ENCODE data around the gene KDM6A. TPM values are rescaled to one million over a fixed set of nuclear protein-coding genes. Genes with fewer than 3 reads are reported as not detected.

KDM6A gene
- total RNA-seq, 1 experiment from 2014 or later = 21.0 TPM

GRCh38 chrX:45126158-45126557 lies 253.2 kb downstream of the KDM6A start (continued):
- TF ChIP-seq CEBPB (IDR thresholded peaks at IDR 0.05; ENCODE audit: low read depth) (no peak), ZFX (IDR thresholded peaks at IDR 0.05) (no peak), SP1 (IDR thresholded peaks at IDR 0.05; ENCODE audit: low read depth) (no peak)
- TF ChIP-seq, protein P1, sequence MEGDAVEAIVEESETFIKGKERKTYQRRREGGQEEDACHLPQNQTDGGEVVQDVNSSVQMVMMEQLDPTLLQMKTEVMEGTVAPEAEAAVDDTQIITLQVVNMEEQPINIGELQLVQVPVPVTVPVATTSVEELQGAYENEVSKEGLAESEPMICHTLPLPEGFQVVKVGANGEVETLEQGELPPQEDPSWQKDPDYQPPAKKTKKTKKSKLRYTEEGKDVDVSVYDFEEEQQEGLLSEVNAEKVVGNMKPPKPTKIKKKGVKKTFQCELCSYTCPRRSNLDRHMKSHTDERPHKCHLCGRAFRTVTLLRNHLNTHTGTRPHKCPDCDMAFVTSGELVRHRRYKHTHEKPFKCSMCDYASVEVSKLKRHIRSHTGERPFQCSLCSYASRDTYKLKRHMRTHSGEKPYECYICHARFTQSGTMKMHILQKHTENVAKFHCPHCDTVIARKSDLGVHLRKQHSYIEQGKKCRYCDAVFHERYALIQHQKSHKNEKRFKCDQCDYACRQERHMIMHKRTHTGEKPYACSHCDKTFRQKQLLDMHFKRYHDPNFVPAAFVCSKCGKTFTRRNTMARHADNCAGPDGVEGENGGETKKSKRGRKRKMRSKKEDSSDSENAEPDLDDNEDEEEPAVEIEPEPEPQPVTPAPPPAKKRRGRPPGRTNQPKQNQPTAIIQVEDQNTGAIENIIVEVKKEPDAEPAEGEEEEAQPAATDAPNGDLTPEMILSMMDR (IDR thresholded peaks at IDR 0.05 in 2 of 3, conservative IDR thresholded peaks at IDR 0.05 in 1 of 3; ENCODE audit: borderline replicate concordance in 1 of 3, insufficient read depth in 1 of 3, low read depth in 2 of 3, low read length in 2 of 3) = no peak

GRCh38 chrX:45128896-45129454 lies 256.0 kb downstream of the KDM6A start:
- DNase-seq (ENCODE audit: low read depth, low spot score) = no peak
- H4K20me1 ChIP-seq (ENCODE audit: insufficient read depth) = no peaks in the 10 kb centered on the region
- no TSS peak for BruUV-seq (replicated peaks)
- no peak for ATAC-seq
- no peaks in the 10 kb centered on the region for H3K9me2 ChIP-seq (ENCODE audit: insufficient read depth)
- H3K4me3 ChIP-seq (replicated peaks in 1 of 2; ENCODE audit: low read depth in 1 of 2, low read length in 2 of 2) = no peak overlapping the region
- ChIA-PET RAD21 (ENCODE audit: low non-redundant PET in 1 of 2, low total read pairs in 2 of 2, uncharacterized antibody in 2 of 2, unreplicated experiment in 2 of 2) (no interaction called here), POLR2A (no interaction called here), CTCF (no interaction called here)
- H3K9ac ChIP-seq (ENCODE audit: low read length) = no peak overlapping the region
- intact Hi-C loops (cut with micrococcal nuclease) = no loop called here
- no peak overlapping the region for H3K27ac ChIP-seq (ENCODE audit: low read depth, low read length)
- H2AFZ ChIP-seq (ENCODE audit: low read depth, low read length, poor library complexity, severe bottlenecking) = no peak overlapping the region
- no peaks in the 10 kb centered on the region for H3K4me1 ChIP-seq (ENCODE audit: control insufficient read depth in 1 of 2, insufficient read depth in 2 of 2, low read length in 2 of 2)
- no peak for TF ChIP-seq ZNF274 (IDR thresholded peaks at IDR 0.05; ENCODE audit: low read depth, low read length)
- TF ChIP-seq YY1 (IDR thresholded peaks at IDR 0.05; ENCODE audit: extremely low read depth, insufficient replicate concordance, low read depth, low read length) = no peak
- TF ChIP-seq EGR1 (IDR thresholded peaks at IDR 0.05; ENCODE audit: low read depth) = no peak
- no peak for TF ChIP-seq CEBPB (IDR thresholded peaks at IDR 0.05; ENCODE audit: low read depth)
- TF ChIP-seq EZH2phosphoT487 (IDR thresholded peaks at IDR 0.05; ENCODE audit: borderline replicate concordance) = no peak
- no peak for TF ChIP-seq SP1 (IDR thresholded peaks at IDR 0.05; ENCODE audit: low read depth)
- TF ChIP-seq TCF7L2 (IDR thresholded peaks at IDR 0.05; ENCODE audit: borderline replicate concordance, extremely low read depth, insufficient read depth, insufficient read length) = no peak
- TF ChIP-seq SRF (IDR thresholded peaks at IDR 0.05; ENCODE audit: low read depth) = no peak
- TF ChIP-seq SIN3A (IDR thresholded peaks at IDR 0.05; ENCODE audit: low read depth) = no peak
- TF ChIP-seq, protein P1 (IDR thresholded peaks at IDR 0.05 in 2 of 3, conservative IDR thresholded peaks at IDR 0.05 in 1 of 3; ENCODE audit: borderline replicate concordance in 1 of 3, insufficient read depth in 1 of 3, low read depth in 2 of 3, low read length in 2 of 3) = no peak
- TF ChIP-seq MAX (IDR thresholded peaks at IDR 0.05) = no peak
- no peaks in the 10 kb centered on the region for H3K79me2 ChIP-seq (ENCODE audit: insufficient read depth, low read length)
- no peak overlapping the region for H3K4me2 ChIP-seq (ENCODE audit: low read length)
- H3K9me3 ChIP-seq (ENCODE audit: control insufficient read depth in 1 of 2, insufficient read depth in 1 of 2, low read depth in 1 of 2, low read length in 2 of 2) = no peaks in the 10 kb centered on the region
- H3K27me3 ChIP-seq (ENCODE audit: insufficient read depth, low read length) = no peaks in the 10 kb centered on the region
- H3K36me3 ChIP-seq (ENCODE audit: control insufficient read depth in 1 of 2, insufficient read depth in 2 of 2, low read length in 2 of 2) = no peaks in the 10 kb centered on the region

Measured in HCT116 (cell line).